Effector CD8-positive, alpha-beta T cell (primary cell): ENCODE measurements around the gene DAAM2.

Experiments used
- DNase-seq: peaks from one replicate; lab custom pipeline; 2025; lab: John Stamatoyannopoulos, UW

DAAM2 gene

DNA sequence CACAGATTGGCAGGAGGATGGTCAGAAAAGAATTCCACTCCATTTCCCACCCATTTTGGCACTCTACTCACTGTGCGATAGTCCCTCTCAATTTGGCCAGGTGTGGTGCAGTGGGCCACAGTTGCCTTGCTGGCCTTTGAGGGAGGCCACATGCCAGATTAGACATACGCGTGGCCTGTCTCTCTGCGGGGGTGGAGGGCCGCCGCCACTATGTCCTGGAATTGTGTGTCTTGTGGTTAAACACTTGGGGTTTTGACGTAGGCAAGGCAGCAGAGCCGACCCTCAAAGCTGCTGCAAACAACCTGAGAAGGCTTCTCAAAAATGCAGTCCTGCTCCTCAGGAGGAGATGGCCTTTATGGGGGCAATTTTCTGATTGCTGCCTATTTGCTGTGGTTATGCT is 4.9 kb upstream of the DAAM2 start:
- no peak for DNase-seq

GRCh38 chr6:39790772-39791171 is 1.4 kb upstream of the DAAM2 start:
- DNase-seq = no peak

- DNase-seq = no peak
These were observed 865 bp upstream of the DAAM2 start for GRCh38 chr6:39791311-39791710.

DNA sequence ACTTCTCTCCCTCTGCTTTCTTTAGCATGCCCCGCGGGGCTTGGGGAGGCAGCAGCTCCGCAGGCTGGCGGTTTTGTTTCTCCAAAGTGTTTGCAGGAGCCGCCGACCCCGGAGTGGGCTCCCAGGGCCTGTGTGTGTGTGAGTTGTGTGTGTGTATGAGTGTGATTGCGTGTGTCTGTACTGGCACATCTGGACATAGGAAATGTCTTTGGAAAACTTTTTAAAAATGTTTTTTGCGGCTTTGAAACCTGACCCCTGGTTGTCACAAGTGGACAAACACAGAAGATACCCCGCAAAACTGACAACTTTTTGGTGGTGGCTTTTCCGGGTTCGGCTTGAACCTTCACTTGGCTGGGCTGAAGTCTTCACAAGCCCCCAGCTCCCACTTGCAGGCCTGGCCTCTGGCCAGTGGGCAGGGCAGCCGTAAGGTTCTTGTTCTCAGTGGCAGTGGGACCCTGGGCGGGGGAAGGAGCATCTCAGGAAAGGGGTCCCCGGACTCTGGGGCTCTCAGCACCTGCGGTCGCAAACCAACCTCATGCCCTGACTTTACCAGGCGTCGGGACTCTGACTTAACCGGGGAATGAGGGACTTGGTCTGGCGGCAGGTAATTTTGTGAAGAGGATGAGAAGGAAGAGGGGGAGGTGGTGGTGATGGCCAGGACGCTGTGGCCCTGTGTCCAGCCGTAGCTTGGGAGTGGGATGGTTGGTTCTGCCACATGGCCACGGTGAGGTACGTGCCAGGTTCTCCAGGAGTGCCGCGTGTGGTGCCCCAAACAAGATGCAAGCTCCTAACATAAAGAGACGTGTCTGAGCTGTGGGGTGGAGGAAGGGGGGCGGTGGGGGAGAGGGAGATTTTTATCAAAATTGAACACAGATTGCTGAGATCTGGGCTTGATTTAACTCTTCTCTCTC is 619 bp downstream of the DAAM2 start:
- DNase-seq = no peak

GRCh38 chr6:39793516-39793915 is 1.3 kb downstream of the DAAM2 start:
- no peak for DNase-seq

DNA sequence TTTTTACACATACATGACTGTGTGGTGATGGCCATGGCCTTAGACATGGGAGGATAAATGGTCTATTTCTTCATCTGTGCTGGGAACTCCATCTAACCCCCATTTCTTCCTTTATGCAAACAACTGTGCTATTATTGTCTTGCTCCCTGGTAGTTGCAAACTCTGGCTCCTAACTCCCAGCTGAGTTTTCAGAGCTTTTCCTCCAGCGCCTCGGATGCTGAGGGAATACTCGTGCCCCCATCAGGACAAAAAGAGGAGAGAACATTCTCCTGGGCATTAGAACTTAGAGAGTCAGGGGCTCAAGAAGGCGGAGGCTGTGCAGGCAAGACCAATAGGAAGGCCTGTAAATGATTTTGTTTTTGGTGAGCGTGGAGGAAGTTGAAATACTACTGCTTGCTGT is 2.1 kb downstream of the DAAM2 start:
- DNase-seq = no peak

DNA sequence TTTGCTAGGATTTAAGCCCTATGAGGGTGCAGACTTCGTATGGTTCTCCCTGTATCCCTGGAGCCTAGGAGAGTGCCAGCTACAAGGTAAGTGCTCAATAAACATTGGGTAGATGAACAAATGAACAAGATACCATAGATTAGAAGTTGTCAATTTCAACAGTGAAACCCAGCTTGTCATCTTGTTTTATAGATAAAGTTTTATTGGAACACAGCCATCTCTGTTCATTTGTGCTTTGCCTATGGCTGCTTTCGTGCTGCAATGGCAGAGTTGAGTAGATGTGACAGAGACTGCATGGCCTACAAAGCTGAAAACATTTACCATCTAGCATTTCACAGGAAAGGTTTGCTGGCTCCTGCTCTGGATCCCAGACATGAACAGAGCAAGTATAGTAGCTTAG is 5.6 kb downstream of the DAAM2 start:
- DNase-seq = no peak

DNA sequence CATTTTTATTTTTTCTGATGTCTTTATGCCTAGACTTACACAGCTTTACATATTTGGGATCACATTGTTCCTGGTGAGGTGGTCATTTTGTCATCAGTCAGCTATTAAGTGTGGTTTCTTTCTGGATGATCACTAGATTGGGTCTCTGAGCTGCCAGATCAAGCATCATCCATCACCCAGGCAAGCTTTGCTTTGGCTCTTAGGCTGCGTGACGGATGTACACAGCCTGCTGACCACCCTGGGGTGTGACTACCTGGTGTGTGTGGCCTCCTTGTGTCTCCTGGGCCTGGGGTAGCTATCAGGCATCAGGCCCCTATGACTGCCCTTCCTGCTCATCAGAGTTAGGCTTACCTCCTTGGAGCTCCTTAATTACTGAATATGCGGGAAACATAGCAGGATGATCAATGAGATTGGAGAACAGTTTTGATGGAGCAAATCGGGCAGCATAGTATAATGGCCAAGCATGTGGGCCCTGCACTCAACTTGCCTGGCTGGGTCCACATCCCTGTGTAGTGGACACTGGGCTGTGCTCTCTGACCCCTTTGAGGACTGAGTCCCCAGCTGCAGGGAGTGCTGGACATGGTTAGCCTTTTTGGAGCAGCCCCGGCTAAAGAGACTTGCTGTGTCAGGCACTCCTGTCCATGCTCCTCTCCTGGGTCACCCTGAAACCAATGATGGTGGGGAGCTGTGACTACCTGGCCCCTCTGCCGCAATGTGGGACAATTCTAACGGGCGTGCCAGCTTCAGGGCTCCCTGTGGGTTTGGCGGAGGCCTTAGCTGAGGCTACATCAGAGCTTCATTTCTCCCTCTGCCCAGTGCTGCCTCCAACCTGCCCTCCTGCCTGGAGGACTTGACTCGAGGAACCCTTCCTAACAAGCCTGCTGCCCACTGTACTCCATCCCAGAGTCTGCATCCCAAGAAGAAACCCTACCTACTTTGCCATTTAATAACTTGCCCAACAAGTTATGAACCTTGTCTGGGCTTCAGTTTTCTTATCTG is 8.2 kb downstream of the DAAM2 start:
- no peak for DNase-seq

GRCh38 chr6:39801456-39802251 is 9.5 kb downstream of the DAAM2 start:
- DNase-seq = no peak

DNA sequence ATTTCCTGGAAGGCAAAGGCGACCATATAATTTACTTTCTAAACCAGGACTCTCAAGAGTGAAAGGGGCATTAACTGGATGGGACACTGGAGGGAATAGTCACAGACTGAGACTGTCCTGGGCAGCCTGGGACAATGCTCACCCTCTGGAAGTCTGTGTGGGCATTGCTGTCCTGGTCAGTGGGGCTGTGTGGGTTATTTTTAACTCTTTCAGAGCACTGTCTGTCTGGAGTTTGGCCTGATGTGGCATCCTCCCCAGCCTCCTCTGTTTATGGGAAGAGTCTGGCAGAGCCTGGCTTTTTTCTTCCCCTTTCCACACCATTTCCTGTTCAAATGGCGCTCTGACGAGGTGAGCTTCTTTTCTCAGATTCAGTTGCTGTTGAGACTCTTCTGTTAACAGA is 11.7 kb downstream of the DAAM2 start:
- DNase-seq = no peak

GRCh38 chr6:39804466-39805065 is 12.4 kb downstream of the DAAM2 start:
- no peak for DNase-seq

DNA sequence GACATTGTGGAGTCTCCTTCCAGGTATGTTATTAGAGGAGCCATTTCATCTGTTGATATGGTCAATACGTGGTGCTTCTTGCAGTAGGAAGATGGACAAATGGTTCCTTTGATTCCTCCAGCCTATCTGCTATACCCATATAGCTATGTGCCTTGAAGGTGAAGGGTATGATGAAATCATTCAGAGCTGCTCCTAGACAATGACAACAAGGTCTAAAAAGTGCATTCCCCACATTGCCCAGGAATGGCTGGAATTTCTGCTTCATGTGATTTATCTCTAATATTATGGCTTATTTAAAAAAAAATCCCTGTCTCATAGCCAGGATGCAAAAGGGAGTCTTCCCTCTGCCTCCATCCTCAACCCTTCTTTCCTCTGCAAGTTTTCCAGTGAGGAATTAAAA is 14.1 kb downstream of the DAAM2 start:
- DNase-seq = no peak

DNA sequence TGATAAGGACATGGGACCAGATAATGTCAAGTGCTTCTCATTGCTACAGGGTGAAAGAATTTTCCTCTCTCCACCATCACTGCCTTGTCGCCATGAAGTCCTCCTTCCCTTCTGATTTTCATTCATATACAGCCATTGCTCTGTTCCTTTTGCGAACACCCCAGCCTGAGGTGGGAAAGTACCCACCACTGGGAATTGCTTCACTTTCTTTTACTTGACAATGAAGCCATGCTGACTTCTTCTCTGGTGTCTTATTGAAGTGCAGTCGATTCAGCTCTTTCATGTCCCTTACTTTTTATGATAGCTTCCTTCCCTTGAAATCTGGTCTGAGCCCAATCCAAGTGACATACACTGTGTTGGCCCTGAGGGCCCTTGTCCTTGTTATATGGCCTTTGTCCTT is 16.2 kb downstream of the DAAM2 start:
- DNase-seq = no peak

DNA sequence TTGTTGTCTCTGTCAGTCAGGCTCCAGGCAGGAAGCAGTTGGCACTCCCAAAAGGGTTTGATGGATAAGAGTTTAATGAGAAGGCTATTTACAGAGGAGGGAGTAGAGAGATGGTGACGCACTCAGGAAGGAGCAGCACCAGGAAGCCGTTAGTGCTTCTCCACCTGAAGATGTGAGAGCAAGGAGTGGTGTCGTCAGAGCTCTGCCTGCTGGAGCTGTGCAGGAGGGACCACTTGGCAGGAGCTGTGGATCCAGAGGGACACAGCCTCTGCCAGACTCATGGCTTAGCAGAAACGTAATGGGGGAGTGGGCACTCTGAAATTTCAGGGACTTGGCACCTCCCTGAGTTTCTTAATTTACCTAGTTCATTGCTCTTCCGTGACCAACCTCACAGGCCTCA is 16.8 kb downstream of the DAAM2 start:
- no peak for DNase-seq

DNA sequence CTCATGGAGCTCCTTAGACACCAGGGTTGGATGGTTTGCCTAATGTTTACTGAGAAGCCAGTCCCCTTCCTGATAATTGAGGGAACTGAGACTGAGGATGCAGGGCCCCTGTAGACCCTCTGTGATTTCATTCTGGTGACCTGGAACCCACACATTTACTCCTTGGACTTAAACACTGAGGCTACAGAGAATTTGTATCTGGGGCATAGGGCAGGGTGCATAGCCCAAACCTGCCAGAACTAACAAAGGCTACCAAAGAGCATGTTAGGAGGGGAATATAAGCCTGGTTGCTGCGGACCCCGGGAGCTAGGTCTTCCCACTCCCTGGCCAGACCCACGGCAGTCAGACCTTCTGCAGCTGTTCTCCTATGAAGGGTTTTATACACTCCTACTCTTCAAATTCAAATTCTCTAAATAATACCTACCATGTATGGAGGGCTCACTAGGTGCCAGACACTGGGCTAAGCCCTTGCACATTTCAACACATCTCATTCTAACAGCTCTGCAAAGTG is 19.7 kb downstream of the DAAM2 start:
- no peak for DNase-seq

- DNase-seq = no peak
These were observed 20.3 kb downstream of the DAAM2 start for GRCh38 chr6:39812496-39812852.

DNA sequence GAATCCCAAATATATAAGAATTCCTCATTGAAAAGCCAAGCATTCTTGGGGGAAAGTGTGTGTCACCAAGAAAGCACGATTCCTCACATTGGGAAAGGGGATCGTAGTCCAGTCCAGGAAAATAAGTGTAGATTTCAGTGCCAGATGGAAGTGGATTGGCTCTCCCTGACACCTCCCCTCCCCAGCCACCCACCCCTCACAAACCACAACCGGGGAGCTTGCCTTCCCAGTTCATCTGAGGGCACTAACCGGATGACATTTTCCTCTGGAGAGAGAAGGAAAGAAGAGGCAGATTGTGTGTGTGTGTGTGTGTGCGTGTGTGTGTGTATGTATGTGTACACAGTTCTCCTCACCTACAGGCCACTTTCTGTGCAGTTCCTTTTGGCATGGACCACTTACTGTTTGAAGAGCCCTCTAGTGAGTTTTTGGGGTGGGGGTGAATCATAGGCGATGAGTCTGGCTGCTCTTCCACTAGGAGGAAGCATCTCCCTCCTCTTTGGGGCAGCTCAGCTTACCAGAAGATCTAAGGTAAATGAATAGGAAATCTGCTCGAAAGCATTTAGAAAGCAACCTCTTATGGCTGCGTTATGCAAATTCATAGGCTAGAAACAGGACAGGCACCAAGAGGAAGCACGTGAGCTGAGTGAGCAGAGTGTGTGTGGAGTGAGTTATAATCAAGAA is 20.8 kb downstream of the DAAM2 start:
- no peak for DNase-seq

- no peak for DNase-seq
These were observed 22.1 kb downstream of the DAAM2 start for GRCh38 chr6:39814236-39814635.

GRCh38 chr6:39815356-39815755 is 23.2 kb downstream of the DAAM2 start:
- no peak for DNase-seq

DNA sequence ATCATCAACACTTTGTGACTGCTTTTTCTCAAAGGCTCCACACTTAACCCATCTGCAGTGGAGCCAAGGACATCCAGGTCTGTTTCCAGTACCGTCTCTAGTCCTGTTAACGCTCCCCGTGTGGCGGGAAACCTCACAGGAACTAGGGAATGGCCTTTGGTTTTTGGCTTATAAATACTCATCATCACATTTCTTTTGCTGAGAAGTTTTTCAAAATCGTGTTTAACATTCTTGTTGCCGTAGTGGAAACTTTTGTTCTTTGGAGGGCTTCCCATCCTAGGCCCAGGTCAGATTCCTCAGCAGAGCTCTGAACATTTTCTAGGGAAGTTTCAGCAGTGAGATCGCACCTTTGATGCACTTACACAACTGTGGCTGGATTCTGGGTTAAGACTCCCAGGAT is 24.6 kb downstream of the DAAM2 start:
- DNase-seq = no peak

DNA sequence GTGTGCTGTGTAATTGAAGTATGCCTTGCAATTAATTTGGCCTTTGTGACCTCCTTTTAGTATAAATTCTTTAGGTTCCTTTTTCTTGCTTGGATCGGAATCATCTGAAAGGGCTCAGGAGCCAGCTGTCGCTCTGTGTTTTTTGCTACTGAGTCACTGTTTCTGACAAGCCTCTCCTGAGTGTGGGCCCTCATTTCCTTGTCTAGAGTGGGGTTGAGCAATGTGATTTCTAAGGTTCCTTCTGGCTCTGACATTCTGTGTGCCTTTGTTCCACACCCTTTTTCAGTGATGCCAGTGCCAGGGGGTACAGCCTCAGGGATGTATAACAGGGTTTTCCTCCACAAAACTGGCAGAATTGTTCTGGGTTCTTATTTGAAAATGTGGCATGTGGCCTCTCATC is 26.5 kb downstream of the DAAM2 start:
- DNase-seq = no peak
